CD8-positive, alpha-beta memory T cell (primary cell): ENCODE measurements around the gene CEP72. TPM values are rescaled to one million over a fixed set of nuclear protein-coding genes. Genes with fewer than 3 reads are reported as not detected.
"Not testable (repeated sequence)": the region's sequence is repeated elsewhere in the genome, so short reads cannot be mapped to it uniquely, and the experiment has no call there.

Experiments used
- CTCF ChIA-PET: fragments of 350-600 bp; sonication (Branson Sonifier 250); formaldehyde crosslinking; loops from one replicate; lab custom pipeline; 2021; ENCODE audit warnings: antibody characterized with exemption; lab: Charles Lee
- POLR2A ChIA-PET: fragments of 350-600 bp; sonication (Branson Sonifier 250); formaldehyde crosslinking; loops from one replicate; lab custom pipeline; 2021; ENCODE audit warnings: antibody characterized with exemption; lab: Charles Lee
- DNase-seq, 5 donors: peaks; one replicate each; pipeline versions ENCODE4 v3.0.0 to v3.0.0-alpha.2; 2020 to 2022; ENCODE audit warnings: mixed read lengths in 1 of 5
- H3K27ac ChIP-seq: one replicate; pipeline ENCODE4 v1.7.0; 2013; ENCODE audit warnings: low read depth, mild to moderate bottlenecking, low read length, moderate library complexity
- H3K27me3 ChIP-seq: 2 replicates; pipeline ENCODE4 v1.7.0; 2013; ENCODE audit warnings: low read length, mild to moderate bottlenecking; ENCODE audit not compliant: insufficient read depth, poor library complexity, severe bottlenecking
- H3K36me3 ChIP-seq: 2 replicates; pipeline ENCODE4 v1.7.0; 2013; ENCODE audit warnings: mild to moderate bottlenecking, low read length, moderate library complexity; ENCODE audit not compliant: insufficient read depth
- H3K4me1 ChIP-seq: 2 replicates; pipeline ENCODE4 v1.7.0; 2013; ENCODE audit warnings: mild to moderate bottlenecking, low read length, moderate library complexity; ENCODE audit not compliant: insufficient read depth
- H3K4me3 ChIP-seq: 2 replicates; pipeline ENCODE4 v1.7.0; 2013; ENCODE audit warnings: mild to moderate bottlenecking, low read length
- H3K9me3 ChIP-seq: 2 replicates; pipeline ENCODE4 v1.7.0; 2013; ENCODE audit warnings: mild to moderate bottlenecking, low read length
- H3K27ac Mint-ChIP-seq, 8 donors: one replicate each; pipeline ENCODE4 v1.8.0; 2020 to 2021; ENCODE audit warnings: mixed read lengths in 8 of 8, mild to moderate bottlenecking in 6 of 8, inconsistent platforms in 3 of 8, moderate library complexity in 3 of 8
- H3K27me3 Mint-ChIP-seq, 2 donors: one replicate each; pipeline ENCODE4 v1.8.0; 2020 to 2021; ENCODE audit warnings: mixed read lengths in 2 of 2, mild to moderate bottlenecking in 1 of 2, moderate library complexity in 1 of 2
- H3K36me3 Mint-ChIP-seq, 3 donors: one replicate each; pipeline ENCODE4 v1.8.0; 2020 to 2021; ENCODE audit warnings: mixed read lengths in 3 of 3, inconsistent platforms in 1 of 3, mild to moderate bottlenecking in 1 of 3
- H3K4me1 Mint-ChIP-seq, 3 donors: one replicate each; pipeline ENCODE4 v1.8.0; 2020 to 2021; ENCODE audit warnings: mixed read lengths in 3 of 3, inconsistent platforms in 1 of 3, mild to moderate bottlenecking in 1 of 3
- H3K4me3 Mint-ChIP-seq, 7 donors: one replicate each; pipeline ENCODE4 v1.8.0; 2020 to 2021; ENCODE audit warnings: mixed read lengths in 7 of 7, mild to moderate bottlenecking in 6 of 7, moderate library complexity in 4 of 7, inconsistent platforms in 2 of 7
- H3K9me3 Mint-ChIP-seq, 5 donors: one replicate each; pipeline ENCODE4 v1.8.0; 2020 to 2022; ENCODE audit warnings: mixed read lengths in 5 of 5, mild to moderate bottlenecking in 3 of 5, moderate library complexity in 2 of 5, inconsistent platforms in 1 of 5
- polyA plus RNA-seq: library from polyadenylated mRNA; unstranded; fragments of 300-500 nt; fragmentation: Illumina TruSeq; gene quantifications from one replicate; pipeline ENCODE4 v1.2.3, GENCODE V29; 2021
- total RNA-seq, 2 experiments: library from RNA; stranded (reverse); gene quantifications; one replicate each; pipeline ENCODE4 v1.2.3, GENCODE V29; 2021

Gene CEP72
- total and polyA plus RNA-seq, 3 experiments from 2014 or later: 4.2 to 21.0 (median 20.0) TPM

DNA sequence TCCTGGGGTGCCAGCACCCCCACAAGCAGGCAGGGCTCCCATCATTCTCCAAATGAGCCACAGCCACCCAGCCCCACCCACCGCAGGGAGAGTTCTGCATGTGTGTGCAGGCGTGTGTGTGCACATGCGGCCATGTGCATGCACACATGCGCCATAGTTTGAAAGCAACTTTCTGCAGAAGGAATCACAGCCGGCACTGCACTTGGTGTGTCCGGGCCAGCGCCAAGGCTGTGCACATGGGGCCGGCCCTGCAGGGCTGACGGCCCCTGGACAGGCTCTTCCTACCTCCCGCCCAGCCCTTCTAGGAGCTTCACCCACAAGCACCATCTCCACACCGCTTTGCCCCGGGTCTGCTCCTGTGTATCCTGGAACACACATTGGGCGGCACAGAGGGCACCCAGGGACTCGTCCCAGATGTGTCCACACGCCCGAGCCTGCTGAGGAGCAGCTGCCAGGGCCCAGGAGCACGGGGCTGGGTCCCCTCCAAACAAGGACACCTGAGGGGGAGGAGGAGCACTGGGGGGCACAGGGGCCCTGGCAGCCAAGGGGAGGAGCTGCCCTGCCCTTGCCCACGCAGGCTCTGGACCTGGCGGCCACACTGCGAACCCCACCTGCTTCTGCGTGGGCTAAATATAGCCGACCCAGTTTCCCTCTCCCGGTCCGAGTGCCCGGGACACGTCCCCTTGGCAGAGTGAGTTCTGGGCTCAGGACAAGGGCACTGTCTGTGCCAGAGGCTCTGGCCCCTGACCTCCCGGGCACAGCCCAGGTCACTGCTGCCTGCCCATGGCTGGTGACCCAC, 61.9 kb downstream of the CEP72 start:
- peak in 1 of 5 donors; percentile 45 for DNase-seq
- CTCF ChIA-PET: interaction anchor here (6.6 kb wide), 1 partner anchor 230 kb away, joined by 62 read pairs; no protein-coding TSS in a partner anchor

GRCh38 chr5:674630-675011, 62.5 kb downstream of the CEP72 start:
- Histone ChIP-seq H3K36me3 (no peaks in the 10 kb centered on the region), H3K9me3 (no peaks in the 10 kb centered on the region), H3K27ac (no peak overlapping the region), H3K4me1 (peaks cover 23% of the 10 kb centered on the region), H3K27me3 (no peaks in the 10 kb centered on the region), H3K4me3 (no peak overlapping the region)
- Mint-ChIP-seq H3K36me3 (no peaks in the 10 kb centered on the region), H3K27ac (no peak overlapping the region), H3K4me3 (no peak overlapping the region), H3K4me1 (peaks cover 11 to 25% (median 11%) of the 10 kb centered on the region in 3 donors), H3K9me3 (no peaks in the 10 kb centered on the region), H3K27me3 (peaks cover 0 to 7% of the 10 kb centered on the region in 2 donors)
- DNase-seq: peak in 1 of 5 donors; percentile 44
- ChIA-PET CTCF (interaction anchor here (6.6 kb wide), 1 partner anchor 229 kb away, joined by 62 read pairs; no protein-coding TSS in a partner anchor), POLR2A (no interaction called here)

More for the DNA sequence above, 61.9 kb downstream of the CEP72 start:
- no peak overlapping the region for H3K4me3 ChIP-seq
- no peak overlapping the region for H3K27ac ChIP-seq
- H3K27me3 ChIP-seq: no peaks in the 10 kb centered on the region
- H3K36me3 Mint-ChIP-seq: no peaks in the 10 kb centered on the region
- peak overlapping the region in 4 of 8 donors; percentile 14 to 85 (median 54) for H3K27ac Mint-ChIP-seq
- peaks cover 0 to 7% of the 10 kb centered on the region in 2 donors for H3K27me3 Mint-ChIP-seq
- no peaks in the 10 kb centered on the region for H3K9me3 ChIP-seq
- H3K9me3 Mint-ChIP-seq: no peaks in the 10 kb centered on the region
- POLR2A ChIA-PET: no interaction called here
- H3K4me3 Mint-ChIP-seq: no peak overlapping the region
- H3K4me1 Mint-ChIP-seq: peaks cover 11 to 25% (median 11%) of the 10 kb centered on the region in 3 donors
- no peaks in the 10 kb centered on the region for H3K36me3 ChIP-seq
- H3K4me1 ChIP-seq: peaks cover 23% of the 10 kb centered on the region

DNA sequence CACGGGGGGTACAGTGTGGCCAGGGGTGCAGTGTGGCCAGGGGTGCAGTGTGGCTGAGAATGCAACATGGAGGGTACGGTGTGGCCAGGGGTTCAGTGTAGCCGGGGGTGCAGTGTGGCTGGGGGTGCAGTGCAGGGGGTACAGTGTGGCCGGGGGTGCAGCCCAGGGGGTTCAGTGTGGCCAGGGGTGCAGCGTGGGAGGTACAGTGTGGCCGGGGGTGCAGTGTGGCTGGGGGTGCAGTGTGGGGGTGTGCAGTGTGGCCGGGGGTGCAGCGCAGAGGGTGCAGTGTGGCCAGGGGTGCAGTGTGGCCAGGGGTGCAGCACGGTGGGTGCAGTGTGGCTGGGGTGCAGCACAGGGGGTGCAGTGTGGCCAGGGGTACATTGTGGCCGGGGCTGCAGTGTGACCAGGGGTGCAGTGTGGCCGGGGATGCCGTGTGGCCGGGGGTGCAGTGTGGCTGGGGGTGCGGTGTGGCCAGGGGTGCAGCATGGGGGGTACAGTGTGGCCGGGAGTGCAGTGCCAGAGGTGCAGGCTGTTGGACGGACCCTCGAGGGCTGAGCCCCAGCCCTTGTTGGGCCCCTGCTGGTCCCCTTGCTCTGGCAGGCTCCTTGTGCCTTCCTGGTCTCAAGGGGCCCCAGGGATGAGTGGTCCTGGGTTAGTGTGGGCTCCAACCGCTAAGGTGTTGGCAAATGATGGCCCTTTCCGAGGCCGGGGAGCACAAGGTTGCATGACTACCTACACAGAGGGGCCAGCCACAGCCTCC, 63.2 kb downstream of the CEP72 start:
- Mint-ChIP-seq H3K9me3 (no peaks in the 10 kb centered on the region), H3K4me3 (no peak overlapping the region), H3K36me3 (no peaks in the 10 kb centered on the region), H3K4me1 (peaks cover 11 to 25% (median 11%) of the 10 kb centered on the region in 3 donors), H3K27me3 (peaks cover 0 to 7% of the 10 kb centered on the region in 2 donors), H3K27ac (peak overlapping the region in 1 of 8 donors; percentile 45)
- ChIA-PET POLR2A (no interaction called here), CTCF (interaction anchor here (6.6 kb wide), 1 partner anchor 229 kb away, joined by 62 read pairs; no protein-coding TSS in a partner anchor)
- no peaks in the 10 kb centered on the region for H3K36me3 ChIP-seq
- DNase-seq: peak in 1 of 5 donors; percentile 25
- H3K27me3 ChIP-seq: no peaks in the 10 kb centered on the region
- no peak overlapping the region for H3K27ac ChIP-seq
- H3K4me1 ChIP-seq: peaks cover 23% of the 10 kb centered on the region
- no peak overlapping the region for H3K4me3 ChIP-seq
- no peaks in the 10 kb centered on the region for H3K9me3 ChIP-seq

- Histone ChIP-seq H3K27ac (no peak overlapping the region), H3K4me1 (peaks cover 23% of the 10 kb centered on the region), H3K36me3 (no peaks in the 10 kb centered on the region), H3K9me3 (no peaks in the 10 kb centered on the region), H3K4me3 (no peak overlapping the region), H3K27me3 (no peaks in the 10 kb centered on the region)
- ChIA-PET POLR2A (no interaction called here), CTCF (no interaction called here)
- H3K27me3 Mint-ChIP-seq: peaks cover 0 to 7% of the 10 kb centered on the region in 2 donors
- H3K27ac Mint-ChIP-seq: peak overlapping the region in 3 of 8 donors; percentile 48 to 60 (median 54)
- H3K4me3 Mint-ChIP-seq: peak overlapping the region in 1 of 7 donors; percentile 65
- peaks cover 11 to 25% (median 11%) of the 10 kb centered on the region in 3 donors for H3K4me1 Mint-ChIP-seq
- H3K36me3 Mint-ChIP-seq: no peaks in the 10 kb centered on the region
- H3K9me3 Mint-ChIP-seq: no peaks in the 10 kb centered on the region
- DNase-seq: peak in 1 of 5 donors; percentile 31
Observed at GRCh38 chr5:675871-676698, 63.9 kb downstream of the CEP72 start.

DNA sequence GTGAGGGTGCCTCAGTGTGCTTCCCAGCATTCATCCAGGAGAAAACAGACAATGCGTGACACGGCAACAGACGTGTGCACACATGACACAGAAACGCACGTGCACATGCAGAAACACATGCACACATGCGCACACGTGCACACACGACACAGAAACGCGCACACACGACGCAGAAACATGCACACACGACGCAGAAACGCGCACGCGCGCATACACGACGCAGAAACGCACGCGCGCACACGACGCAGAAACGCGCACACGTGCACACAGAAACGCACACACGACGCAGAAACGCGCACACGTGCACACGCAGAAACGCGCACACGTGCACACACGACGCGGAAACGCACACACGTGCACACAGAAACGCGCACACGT, 64.5 kb downstream of the CEP72 start:
- H3K27ac ChIP-seq: no peak overlapping the region
- Mint-ChIP-seq H3K27ac (peak overlapping the region in 3 of 8 donors; percentile 48 to 90 (median 60)), H3K9me3 (no peaks in the 10 kb centered on the region), H3K27me3 (peaks cover 0 to 7% of the 10 kb centered on the region in 2 donors), H3K4me1 (peaks cover 11 to 22% (median 11%) of the 10 kb centered on the region in 3 donors), H3K4me3 (no peak overlapping the region), H3K36me3 (no peaks in the 10 kb centered on the region)
- H3K36me3 ChIP-seq: no peaks in the 10 kb centered on the region
- no peak for DNase-seq
- ChIA-PET CTCF (no interaction called here), POLR2A (no interaction called here)
- peaks cover 22% of the 10 kb centered on the region for H3K4me1 ChIP-seq
- H3K27me3 ChIP-seq: no peaks in the 10 kb centered on the region
- H3K4me3 ChIP-seq: no peak overlapping the region
- no peaks in the 10 kb centered on the region for H3K9me3 ChIP-seq

GRCh38 chr5:677131-678101, 65.3 kb downstream of the CEP72 start:
- H3K27me3 ChIP-seq: no peaks in the 10 kb centered on the region
- POLR2A ChIA-PET: no interaction called here
- H3K36me3 Mint-ChIP-seq: no peaks in the 10 kb centered on the region
- H3K9me3 Mint-ChIP-seq: no peaks in the 10 kb centered on the region
- peaks cover 15% of the 10 kb centered on the region for H3K4me1 ChIP-seq
- peak overlapping the region in 3 of 8 donors; percentile 48 to 90 (median 75) for H3K27ac Mint-ChIP-seq
- no peak overlapping the region for H3K27ac ChIP-seq
- H3K4me3 Mint-ChIP-seq: no peak overlapping the region
- no peaks in the 10 kb centered on the region for H3K36me3 ChIP-seq
- no peak overlapping the region for H3K4me3 ChIP-seq
- H3K4me1 Mint-ChIP-seq: peaks cover 7 to 15% (median 8%) of the 10 kb centered on the region in 3 donors
- no peaks in the 10 kb centered on the region for H3K9me3 ChIP-seq
- CTCF ChIA-PET: no interaction called here
- DNase-seq: peak in 1 of 5 donors; percentile 32
- H3K27me3 Mint-ChIP-seq: peaks cover 0 to 7% of the 10 kb centered on the region in 2 donors

GRCh38 chr5:678521-678920, 66.4 kb downstream of the CEP72 start:
- H3K4me3 Mint-ChIP-seq, H3K36me3 ChIP-seq, H3K27me3 ChIP-seq, H3K9me3 ChIP-seq, H3K27ac ChIP-seq, H3K4me1 ChIP-seq, H3K27ac Mint-ChIP-seq, H3K9me3 Mint-ChIP-seq, POLR2A ChIA-PET, H3K36me3 Mint-ChIP-seq, H3K4me1 Mint-ChIP-seq, H3K4me3 ChIP-seq, CTCF ChIA-PET, H3K27me3 Mint-ChIP-seq: not testable (repeated sequence)
- DNase-seq: peak in 1 of 5 donors; percentile 33
